Activated naive CD8-positive, alpha-beta T cell (primary cell): Measurements from ENCODE around the gene TRAPPC1.

Experiments used
- H3K27ac Mint-ChIP-seq: one replicate; pipeline ENCODE4 v1.8.0; 2021; ENCODE audit warnings: mixed read lengths
- H3K27me3 Mint-ChIP-seq: one replicate; pipeline ENCODE4 v1.8.0; 2021; ENCODE audit warnings: mixed read lengths
- H3K36me3 Mint-ChIP-seq: one replicate; pipeline ENCODE4 v1.8.0; 2021; ENCODE audit warnings: mixed read lengths
- H3K4me1 Mint-ChIP-seq: one replicate; pipeline ENCODE4 v1.8.0; 2021; ENCODE audit warnings: low read depth, mixed read lengths
- H3K4me3 Mint-ChIP-seq: one replicate; pipeline ENCODE4 v1.8.0; 2021; ENCODE audit warnings: mild to moderate bottlenecking, mixed read lengths
- H3K9me3 Mint-ChIP-seq: one replicate; pipeline ENCODE4 v1.8.0; 2021; ENCODE audit warnings: low read depth, mixed read lengths

The TRAPPC1 gene

DNA sequence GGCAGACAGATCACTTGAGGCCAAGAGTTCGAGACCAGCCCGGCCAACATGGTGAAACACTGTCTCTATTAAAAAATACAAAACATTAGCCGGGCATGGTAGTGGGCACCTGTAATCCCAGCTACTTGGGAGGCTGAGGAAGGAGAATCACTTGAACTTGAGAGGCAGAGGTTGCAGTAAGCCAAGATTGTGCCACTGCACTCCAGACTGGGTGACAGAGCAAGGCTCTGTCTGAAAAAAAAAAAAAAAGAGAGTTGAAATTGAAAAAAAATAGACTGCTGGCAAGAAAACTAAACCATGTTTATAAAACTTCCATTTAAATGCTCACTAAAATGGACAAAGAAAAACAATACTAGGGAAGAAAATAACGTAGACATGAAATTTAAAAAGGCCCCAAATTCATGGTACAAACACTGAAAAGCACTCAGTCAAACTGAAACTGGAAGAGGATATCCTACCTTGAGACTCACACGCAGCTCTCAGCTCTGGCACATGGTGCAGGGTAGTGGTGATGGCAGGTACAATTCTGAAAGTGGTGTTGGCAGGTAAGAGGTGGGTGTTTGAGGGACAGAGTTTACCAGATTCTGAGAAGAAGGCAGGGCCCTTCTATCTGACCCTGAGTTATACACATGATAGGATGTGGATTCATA is 19.5 kb upstream of the TRAPPC1 start:
- Mint-ChIP-seq H3K36me3 (peaks cover 13% of the 10 kb centered on the region), H3K9me3 (no peaks in the 10 kb centered on the region), H3K27me3 (no peaks in the 10 kb centered on the region), H3K4me1 (peaks cover 13% of the 10 kb centered on the region), H3K27ac (peak overlapping the region; percentile 85), H3K4me3 (peak overlapping the region; percentile 36)

DNA sequence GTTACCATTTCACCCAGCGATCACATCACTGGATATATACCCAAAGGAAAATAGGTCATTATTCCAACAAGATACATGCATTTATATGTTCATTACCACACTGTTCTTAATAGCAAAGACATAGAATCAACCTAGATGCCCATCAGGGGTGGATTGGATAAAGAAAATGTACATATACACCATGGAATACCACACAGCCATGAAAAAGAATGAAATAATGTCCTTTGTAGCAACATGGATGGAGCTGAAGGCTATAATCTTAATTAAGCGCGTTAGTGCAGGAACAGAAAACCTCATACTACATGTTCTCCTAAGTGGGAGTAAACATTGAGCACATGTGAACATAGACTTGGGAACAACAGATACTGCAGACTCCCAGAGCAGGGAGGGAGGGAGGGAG is 18.8 kb upstream of the TRAPPC1 start:
- Mint-ChIP-seq H3K27ac (peak overlapping the region; percentile 34), H3K27me3 (no peaks in the 10 kb centered on the region), H3K4me3 (no peak overlapping the region), H3K4me1 (peaks cover 13% of the 10 kb centered on the region), H3K36me3 (peaks cover 14% of the 10 kb centered on the region), H3K9me3 (no peaks in the 10 kb centered on the region)

DNA sequence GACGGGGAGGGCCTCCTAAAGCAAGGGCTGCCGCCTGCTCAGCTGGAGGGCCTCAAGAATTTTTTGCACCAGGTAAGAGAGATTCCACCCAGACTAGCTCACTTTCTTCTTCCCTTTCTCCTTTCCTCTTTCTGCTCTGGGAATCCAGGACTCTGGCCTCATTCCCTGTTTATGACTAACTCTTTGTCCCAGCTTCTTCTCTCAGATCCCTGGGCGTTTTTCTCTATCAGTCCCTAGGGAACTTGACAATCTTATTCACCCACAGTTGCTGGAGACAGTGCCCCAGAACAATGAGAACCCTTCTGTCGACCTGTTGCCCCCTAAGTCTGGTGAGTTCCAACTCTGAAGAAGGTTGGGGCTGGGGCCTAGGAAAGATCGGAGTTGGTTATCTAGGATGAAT is 15.9 kb upstream of the TRAPPC1 start:
- no peak overlapping the region for H3K4me3 Mint-ChIP-seq
- no peaks in the 10 kb centered on the region for H3K27me3 Mint-ChIP-seq

DNA sequence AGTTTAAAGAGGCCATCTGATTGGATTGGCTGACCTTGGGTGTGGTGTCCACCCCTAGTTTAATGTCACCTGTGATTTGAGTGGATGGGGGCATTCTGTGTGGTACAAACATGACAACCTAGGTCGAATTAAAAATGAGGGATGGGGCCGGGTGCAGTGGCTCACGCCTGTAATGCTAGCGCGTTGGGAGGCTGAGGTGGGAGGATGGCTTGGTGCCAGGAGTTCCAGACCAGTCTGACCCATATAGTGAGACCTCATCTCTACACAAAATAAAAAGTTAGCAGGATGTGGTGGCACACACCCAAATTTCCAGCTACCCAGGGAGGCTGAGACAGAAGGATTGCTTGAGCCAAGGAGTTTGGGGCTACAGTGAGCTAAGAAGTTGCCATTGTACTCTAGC is 14.7 kb upstream of the TRAPPC1 start:
- Mint-ChIP-seq H3K4me3 (no peak overlapping the region), H3K36me3 (peaks cover 17% of the 10 kb centered on the region), H3K4me1 (peaks cover 7% of the 10 kb centered on the region), H3K27me3 (no peaks in the 10 kb centered on the region), H3K9me3 (no peaks in the 10 kb centered on the region), H3K27ac (no peak overlapping the region)

More for the DNA sequence above, 15.9 kb upstream of the TRAPPC1 start:
- Mint-ChIP-seq H3K36me3 (peaks cover 17% of the 10 kb centered on the region), H3K27ac (peak overlapping the region; percentile 38), H3K9me3 (no peaks in the 10 kb centered on the region), H3K4me1 (peaks cover 13% of the 10 kb centered on the region)

DNA sequence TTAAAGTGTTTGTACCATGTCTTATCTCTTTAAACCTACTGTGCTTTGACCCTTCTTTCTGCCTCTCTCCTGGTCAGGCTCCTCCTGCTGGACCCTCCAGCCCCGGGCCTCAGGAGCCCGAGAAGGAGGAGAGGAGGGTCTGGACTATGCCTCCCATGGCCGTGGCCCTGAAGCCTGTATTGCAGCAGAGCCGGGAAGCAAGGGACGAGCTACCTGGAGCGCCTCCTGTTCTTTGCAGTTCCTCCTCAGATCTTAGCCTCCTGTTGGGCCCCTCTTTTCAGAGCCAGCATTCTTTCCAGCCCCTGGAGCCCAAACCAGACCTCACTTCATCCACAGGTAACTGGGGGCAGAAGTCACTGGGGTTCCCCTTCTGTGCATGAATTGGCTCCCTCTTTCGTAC is 13.9 kb upstream of the TRAPPC1 start:
- H3K4me1 Mint-ChIP-seq = peaks cover 4% of the 10 kb centered on the region
- H3K4me3 Mint-ChIP-seq = no peak overlapping the region
- no peaks in the 10 kb centered on the region for H3K9me3 Mint-ChIP-seq
- no peaks in the 10 kb centered on the region for H3K27me3 Mint-ChIP-seq
- no peak overlapping the region for H3K27ac Mint-ChIP-seq
- peaks cover 17% of the 10 kb centered on the region for H3K36me3 Mint-ChIP-seq

DNA sequence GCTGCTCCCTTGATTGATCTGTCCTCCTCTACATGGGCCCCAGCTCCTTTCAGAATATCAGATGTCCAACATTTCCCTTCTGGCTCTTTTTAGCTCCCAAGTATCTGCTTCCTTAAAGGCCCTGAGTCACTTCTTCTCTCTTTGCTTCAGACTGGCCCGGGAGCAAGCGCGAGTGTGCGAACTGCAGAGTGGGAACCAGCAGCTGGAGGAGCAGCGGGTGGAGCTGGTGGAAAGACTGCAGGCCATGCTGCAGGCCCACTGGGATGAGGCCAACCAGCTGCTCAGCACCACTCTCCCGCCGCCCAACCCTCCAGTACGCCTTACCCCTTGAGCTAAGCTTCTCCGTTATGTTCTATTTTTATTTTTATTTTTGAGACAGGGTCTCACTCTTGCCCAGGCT is 12.6 kb upstream of the TRAPPC1 start:
- no peaks in the 10 kb centered on the region for H3K9me3 Mint-ChIP-seq
- no peaks in the 10 kb centered on the region for H3K4me1 Mint-ChIP-seq
- H3K27me3 Mint-ChIP-seq = no peaks in the 10 kb centered on the region
- peaks cover 17% of the 10 kb centered on the region for H3K36me3 Mint-ChIP-seq
- no peak overlapping the region for H3K27ac Mint-ChIP-seq
- H3K4me3 Mint-ChIP-seq = no peak overlapping the region

DNA sequence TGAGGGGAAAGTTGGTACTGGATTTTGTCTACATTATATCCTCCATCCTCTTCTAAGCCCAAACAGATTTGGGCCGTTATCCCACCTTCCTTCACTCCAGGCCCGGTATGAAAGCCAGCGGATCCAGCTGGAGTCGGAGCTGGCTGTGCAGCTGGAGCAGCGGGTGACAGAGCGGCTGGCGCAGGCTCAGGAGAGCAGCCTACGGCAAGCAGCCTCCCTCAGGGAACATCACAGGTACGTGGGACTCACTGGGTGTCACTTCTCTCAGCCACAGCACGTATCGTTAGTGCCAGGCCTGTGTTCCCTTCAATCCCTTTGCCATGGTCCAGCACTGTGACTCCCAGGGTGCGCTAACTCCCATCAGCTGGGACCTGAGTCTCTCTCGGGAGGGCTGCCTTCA is 11.5 kb upstream of the TRAPPC1 start:
- H3K4me1 Mint-ChIP-seq = no peaks in the 10 kb centered on the region
- H3K4me3 Mint-ChIP-seq = no peak overlapping the region
- H3K27ac Mint-ChIP-seq = no peak overlapping the region
- no peaks in the 10 kb centered on the region for H3K27me3 Mint-ChIP-seq
- H3K9me3 Mint-ChIP-seq = no peaks in the 10 kb centered on the region
- H3K36me3 Mint-ChIP-seq = peaks cover 13% of the 10 kb centered on the region

DNA sequence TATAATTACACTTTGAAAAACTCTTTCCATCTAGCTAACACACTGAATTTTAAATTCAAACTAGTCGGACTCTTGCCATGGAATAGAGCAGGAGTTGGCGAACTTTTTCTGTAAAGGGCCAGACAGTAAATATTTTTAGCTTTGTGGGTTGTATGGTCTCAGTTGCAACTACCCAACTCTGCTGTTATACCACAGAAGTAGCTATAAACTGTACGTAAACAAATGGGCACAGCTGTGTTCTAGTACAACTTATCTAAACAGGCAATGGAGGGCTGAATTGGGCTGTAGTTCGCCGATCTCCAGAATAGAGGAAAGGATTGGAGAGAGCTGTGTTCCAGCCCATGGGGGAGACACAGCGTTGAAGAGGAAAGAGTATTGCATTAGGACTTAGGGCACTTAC is 9.0 kb upstream of the TRAPPC1 start:
- Mint-ChIP-seq H3K9me3 (no peaks in the 10 kb centered on the region), H3K36me3 (peaks cover 14% of the 10 kb centered on the region), H3K27me3 (no peaks in the 10 kb centered on the region), H3K4me1 (peaks cover under 1% of the 10 kb centered on the region), H3K4me3 (no peak overlapping the region), H3K27ac (no peak overlapping the region)

DNA sequence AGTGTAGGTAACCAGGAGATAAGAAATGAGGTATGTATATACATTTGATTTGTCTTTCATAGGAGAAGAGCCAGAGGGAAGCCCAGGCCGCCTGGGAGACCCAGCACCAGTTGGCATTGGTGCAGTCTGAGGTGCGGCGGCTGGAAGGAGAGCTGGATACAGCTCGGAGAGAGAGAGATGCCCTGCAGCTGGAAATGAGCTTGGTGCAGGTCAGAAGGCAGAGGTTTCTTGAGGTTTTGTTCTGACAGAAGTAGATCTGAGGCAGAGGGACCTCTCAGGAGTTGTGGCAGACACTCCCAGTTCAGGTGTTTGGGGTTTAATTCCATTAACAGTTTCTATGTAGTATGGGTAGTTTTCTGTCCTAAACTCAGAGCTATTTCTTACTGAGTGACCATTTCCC is 8.3 kb upstream of the TRAPPC1 start:
- no peaks in the 10 kb centered on the region for H3K9me3 Mint-ChIP-seq
- peaks cover 16% of the 10 kb centered on the region for H3K36me3 Mint-ChIP-seq
- no peak overlapping the region for H3K4me3 Mint-ChIP-seq
- H3K4me1 Mint-ChIP-seq = peaks cover 3% of the 10 kb centered on the region
- H3K27ac Mint-ChIP-seq = no peak overlapping the region
- H3K27me3 Mint-ChIP-seq = no peaks in the 10 kb centered on the region

DNA sequence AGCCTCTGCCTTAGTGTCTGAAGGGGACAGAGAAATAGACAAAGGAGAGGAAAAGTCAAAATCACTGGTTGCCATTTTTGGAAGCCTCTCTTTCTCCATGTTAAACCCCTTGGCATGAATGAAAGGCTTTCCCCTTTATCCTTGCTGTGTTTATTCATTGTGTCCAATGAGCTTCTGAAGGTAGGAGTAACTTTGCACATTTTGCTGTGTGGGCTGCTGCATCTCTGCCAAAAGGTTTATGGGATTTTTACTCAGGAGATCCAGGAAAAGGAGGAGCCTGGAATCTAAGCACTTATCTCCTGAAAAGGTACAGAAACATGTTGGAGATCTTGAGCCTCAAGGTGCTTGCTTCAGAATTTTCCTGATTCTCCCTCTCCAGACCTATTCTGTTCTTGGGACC is 4.1 kb upstream of the TRAPPC1 start:
- H3K27ac Mint-ChIP-seq = no peak overlapping the region
- H3K9me3 Mint-ChIP-seq = no peaks in the 10 kb centered on the region
- peaks cover 30% of the 10 kb centered on the region for H3K4me1 Mint-ChIP-seq
- H3K36me3 Mint-ChIP-seq = peaks cover 13% of the 10 kb centered on the region
- H3K4me3 Mint-ChIP-seq = no peak overlapping the region
- H3K27me3 Mint-ChIP-seq = no peaks in the 10 kb centered on the region

DNA sequence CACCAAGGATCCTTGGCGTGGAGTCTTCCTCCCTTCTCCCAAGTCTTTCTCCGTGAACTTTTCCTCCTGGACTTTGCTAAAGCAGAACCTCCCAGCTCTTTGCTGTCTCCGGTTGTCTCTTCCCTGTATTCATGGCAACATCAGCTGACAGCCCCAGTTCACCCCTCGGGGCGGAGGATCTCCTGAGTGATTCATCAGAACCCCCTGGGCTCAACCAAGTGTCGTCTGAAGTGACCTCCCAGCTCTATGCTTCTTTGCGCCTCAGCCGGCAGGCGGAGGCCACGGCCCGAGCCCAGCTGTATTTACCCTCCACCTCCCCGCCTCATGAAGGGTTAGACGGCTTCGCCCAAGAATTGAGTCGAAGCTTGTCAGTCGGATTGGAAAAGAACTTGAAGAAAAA is 1.2 kb upstream of the TRAPPC1 start:
- Mint-ChIP-seq H3K4me1 (peaks cover 35% of the 10 kb centered on the region), H3K4me3 (peak overlapping the region; percentile 98), H3K27me3 (no peaks in the 10 kb centered on the region), H3K27ac (peak overlapping the region; percentile 97), H3K9me3 (no peaks in the 10 kb centered on the region), H3K36me3 (peaks cover 6% of the 10 kb centered on the region)

DNA sequence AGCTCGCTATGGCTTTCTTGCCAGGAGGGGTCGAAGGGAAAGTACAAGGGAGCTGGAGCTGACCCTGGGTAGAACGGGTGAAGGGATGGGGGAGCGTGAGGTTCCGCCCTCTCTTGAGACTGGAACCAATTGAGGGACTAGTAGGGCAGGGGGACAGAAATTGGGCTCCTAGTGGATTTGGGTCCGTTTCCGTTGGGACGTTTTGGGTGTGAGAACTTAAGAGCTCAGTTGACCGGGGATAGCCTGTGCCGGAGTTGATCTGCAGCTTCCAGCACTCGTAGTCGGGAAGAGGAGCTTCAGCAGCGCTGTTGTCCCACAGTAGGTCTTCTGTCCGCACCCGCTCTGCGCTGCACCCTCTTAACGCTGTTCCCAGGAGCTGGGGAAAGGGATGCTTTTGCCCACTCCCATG is 741 bp upstream of the TRAPPC1 start:
- no peaks in the 10 kb centered on the region for H3K9me3 Mint-ChIP-seq
- H3K27ac Mint-ChIP-seq = peak overlapping the region; percentile 97
- H3K4me3 Mint-ChIP-seq = peak overlapping the region; percentile 98
- peaks cover 6% of the 10 kb centered on the region for H3K36me3 Mint-ChIP-seq
- H3K27me3 Mint-ChIP-seq = no peaks in the 10 kb centered on the region
- peaks cover 36% of the 10 kb centered on the region for H3K4me1 Mint-ChIP-seq

DNA sequence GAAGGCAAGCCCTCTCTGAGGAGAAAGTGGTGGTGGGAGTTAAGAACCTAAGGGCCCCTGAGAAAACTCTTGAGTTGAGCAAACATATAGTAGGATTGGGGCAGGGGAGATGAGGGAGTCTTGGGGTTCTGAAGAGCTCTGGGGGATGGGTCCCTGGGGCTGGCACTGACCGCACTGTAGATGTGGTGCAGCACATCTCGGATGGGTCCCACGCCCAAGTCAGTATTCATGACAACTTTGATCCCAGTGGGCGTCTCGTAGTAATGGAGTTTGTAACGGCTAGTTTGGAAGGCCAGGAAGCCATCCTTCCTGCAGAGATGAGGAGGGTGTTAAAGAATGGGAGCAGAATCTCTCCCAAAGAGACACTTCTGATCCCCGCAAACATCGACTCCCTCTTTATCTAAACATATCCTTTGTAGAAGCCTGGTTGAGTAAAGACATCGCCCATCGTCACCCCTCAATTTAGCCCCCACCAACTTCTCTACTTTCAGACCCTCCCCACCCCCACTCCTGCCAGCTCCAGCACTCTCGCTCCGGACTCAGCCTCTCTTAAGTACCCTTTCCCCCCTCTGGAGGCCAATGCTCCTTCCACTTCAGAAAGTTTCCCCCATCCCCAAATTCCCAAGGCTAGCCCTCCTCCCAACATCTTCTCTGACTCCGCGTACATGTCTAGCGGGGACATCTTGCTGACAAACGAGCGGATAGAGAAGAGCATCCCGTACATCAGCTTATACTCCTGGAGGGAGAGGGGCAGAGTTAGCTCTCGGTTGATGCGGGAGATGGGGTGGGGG is 710 bp downstream of the TRAPPC1 start:
- Mint-ChIP-seq H3K36me3 (peaks cover 2% of the 10 kb centered on the region), H3K4me1 (peaks cover 36% of the 10 kb centered on the region), H3K4me3 (peak overlapping the region; percentile 98), H3K27me3 (no peaks in the 10 kb centered on the region), H3K27ac (peak overlapping the region; percentile 58), H3K9me3 (no peaks in the 10 kb centered on the region)

DNA sequence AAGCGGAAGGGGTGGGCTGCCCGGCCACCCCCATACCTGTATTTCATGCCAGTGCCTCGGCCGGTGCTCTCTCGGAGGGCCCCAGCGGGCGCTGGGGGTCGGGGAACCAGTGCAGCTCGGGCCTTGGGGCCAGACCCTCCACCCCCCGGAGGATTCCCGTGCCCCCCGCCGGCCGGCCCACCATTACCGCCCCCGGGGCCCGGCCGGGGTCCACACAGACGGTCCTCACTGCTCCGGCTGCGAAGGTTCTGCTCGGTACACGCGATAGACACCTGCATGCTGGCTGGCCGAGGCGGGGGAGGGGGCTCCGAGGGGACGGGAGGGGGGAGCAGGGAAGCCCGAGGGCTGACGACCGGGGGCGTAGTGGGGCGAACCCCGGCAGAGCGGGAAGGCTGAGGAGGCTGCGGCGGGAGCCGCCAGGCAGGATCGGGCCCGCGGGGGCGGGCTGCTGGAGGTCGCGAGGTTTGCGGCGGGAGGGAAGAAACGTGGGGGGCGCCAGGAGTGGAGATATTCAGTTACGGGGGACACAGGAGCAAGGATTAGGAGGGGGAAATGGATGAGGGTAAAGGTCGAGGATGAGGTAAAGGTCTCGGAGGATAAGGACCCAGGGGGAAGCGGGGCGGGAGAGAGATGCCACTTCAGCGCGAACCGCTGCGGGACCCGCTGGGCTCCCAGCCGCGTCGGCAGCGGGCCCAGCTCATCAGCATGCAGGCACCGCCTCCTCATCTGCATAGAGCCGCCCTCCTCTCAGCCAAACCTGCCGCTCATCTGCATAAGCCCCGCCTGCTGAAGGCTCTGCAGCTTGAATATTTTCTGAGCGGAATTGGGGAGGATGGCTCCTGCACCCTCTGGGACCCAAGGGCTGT is 2.4 kb downstream of the TRAPPC1 start, which contains the start of gene KCNAB3:
TSS of gene KCNAB3 (minus strand) at position 699 of the 866 bp plus-strand sequence. CDS start at position 278, 421 bp downstream.
- no peaks in the 10 kb centered on the region for H3K9me3 Mint-ChIP-seq
- H3K27me3 Mint-ChIP-seq = no peaks in the 10 kb centered on the region
- H3K4me1 Mint-ChIP-seq = peaks cover 30% of the 10 kb centered on the region

DNA sequence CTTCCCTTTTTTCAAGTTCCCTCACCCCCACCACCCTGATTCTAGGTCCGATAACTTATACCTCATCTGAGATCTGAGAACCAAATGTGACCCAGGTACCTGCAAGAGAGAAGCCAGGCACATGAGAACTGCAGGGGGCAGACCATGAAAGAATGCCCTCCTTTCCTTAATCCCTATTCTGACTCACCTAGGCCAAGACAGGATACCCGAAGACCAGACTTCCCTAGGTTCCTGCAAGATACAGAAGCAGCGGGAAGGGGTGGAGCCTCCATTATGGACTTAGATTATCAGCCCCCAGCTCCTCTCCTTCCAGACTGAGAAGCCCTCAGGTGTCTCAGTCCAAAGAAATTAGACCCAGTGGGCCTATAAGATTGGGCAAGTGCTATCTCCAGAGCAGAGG is 4.2 kb downstream of the TRAPPC1 start:
- Mint-ChIP-seq H3K27me3 (no peaks in the 10 kb centered on the region), H3K4me3 (no peak overlapping the region)

More for the DNA sequence above, 2.4 kb downstream of the TRAPPC1 start, which contains the start of gene KCNAB3:
- Mint-ChIP-seq H3K36me3 (no peaks in the 10 kb centered on the region), H3K27ac (peak within 1 kb of the TSS; percentile 58), H3K4me3 (peak within 1 kb of the TSS; percentile 98)

More for the DNA sequence above, 4.2 kb downstream of the TRAPPC1 start:
- H3K9me3 Mint-ChIP-seq = no peaks in the 10 kb centered on the region
- H3K27ac Mint-ChIP-seq = no peak overlapping the region
- peaks cover 25% of the 10 kb centered on the region for H3K4me1 Mint-ChIP-seq
- no peaks in the 10 kb centered on the region for H3K36me3 Mint-ChIP-seq
